Right atrium auricular region (tissue), 2 donors: ENCODE measurements around the gene SLC18A3. TPM values are rescaled to one million over a fixed set of nuclear protein-coding genes. Genes with fewer than 3 reads are reported as not detected.

Source experiments
- DNase-seq: peaks from one replicate; pipeline ENCODE4 v3.0.0-alpha.2; 2019; ENCODE audit warnings: low spot score
- H3K27ac ChIP-seq, 2 donors: fragments of 200-600 bp; sonication (generic); 1 replicate in 1 of 2; 2 replicates in 1 of 2; pipeline ENCODE4 v1.5.1; 2016 to 2019
- H3K27me3 ChIP-seq, 2 donors: fragments of 200-600 bp; sonication (generic); one replicate each; pipeline versions ENCODE4 v1.5.1 to v1.6.0; 2017 to 2019
- H3K36me3 ChIP-seq: fragments of 200-600 bp; sonication (generic); one replicate; pipeline ENCODE4 v1.5.1; 2016
- H3K4me1 ChIP-seq, 2 donors: fragments of 200-600 bp; sonication (generic); one replicate each; pipeline versions ENCODE4 v1.5.1 to v1.6.0; 2017 to 2019
- H3K4me3 ChIP-seq, 2 donors: fragments of 200-600 bp; sonication (generic); 1 replicate in 1 of 2; 2 replicates in 1 of 2; pipeline ENCODE4 v1.5.1; 2017 to 2019; ENCODE audit warnings: mild to moderate bottlenecking in 1 of 2, moderate library complexity in 1 of 2
- H3K9me3 ChIP-seq, 2 donors: fragments of 200-600 bp; sonication (generic); one replicate each; pipeline ENCODE4 v1.5.1; 2019
- total RNA-seq, 2 donors: library from RNA; depleted of rRNA; stranded (reverse); fragments of >200 nt; gene quantifications; one replicate each; pipeline ENCODE4 v1.1.0, GENCODE V29; 2016
- TF ChIP-seq, protein P1 (sequence below), 2 donors: fragments of 200-600 bp; sonication (generic); IDR thresholded peaks; one replicate each; pipeline ENCODE4 v1.5.1; 2019; ENCODE audit warnings: antibody characterized with exemption in 2 of 2

The SLC18A3 gene
- total RNA-seq, result not detected

DNA sequence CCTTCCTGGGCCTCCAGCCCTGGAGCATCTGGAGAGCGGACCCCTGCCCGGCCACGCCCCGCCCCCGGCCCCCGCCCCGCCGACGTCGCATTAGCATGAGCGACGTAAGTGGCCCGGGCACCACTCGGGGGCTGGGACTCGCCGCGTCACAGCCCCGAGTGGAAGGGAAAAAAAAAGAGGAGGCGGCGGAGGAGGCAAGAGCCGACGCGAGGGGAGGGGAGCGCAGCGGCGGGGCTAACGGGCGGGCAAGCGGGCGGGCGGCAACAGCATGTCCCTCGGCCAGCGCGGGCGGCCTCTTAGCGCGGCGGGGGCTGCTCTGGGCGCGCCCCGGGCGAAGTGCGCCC lies at the start of gene SLC18A3:
TSS of gene SLC18A3 (plus strand) at position 197 of the 344 bp plus-strand sequence. CDS start 431 bp downstream, outside the sequence.
- H3K27me3 ChIP-seq, result peaks cover 28 to 56% of the 10 kb centered on the region in 2 donors
- DNase-seq, result no peak
- TF ChIP-seq, protein P1, sequence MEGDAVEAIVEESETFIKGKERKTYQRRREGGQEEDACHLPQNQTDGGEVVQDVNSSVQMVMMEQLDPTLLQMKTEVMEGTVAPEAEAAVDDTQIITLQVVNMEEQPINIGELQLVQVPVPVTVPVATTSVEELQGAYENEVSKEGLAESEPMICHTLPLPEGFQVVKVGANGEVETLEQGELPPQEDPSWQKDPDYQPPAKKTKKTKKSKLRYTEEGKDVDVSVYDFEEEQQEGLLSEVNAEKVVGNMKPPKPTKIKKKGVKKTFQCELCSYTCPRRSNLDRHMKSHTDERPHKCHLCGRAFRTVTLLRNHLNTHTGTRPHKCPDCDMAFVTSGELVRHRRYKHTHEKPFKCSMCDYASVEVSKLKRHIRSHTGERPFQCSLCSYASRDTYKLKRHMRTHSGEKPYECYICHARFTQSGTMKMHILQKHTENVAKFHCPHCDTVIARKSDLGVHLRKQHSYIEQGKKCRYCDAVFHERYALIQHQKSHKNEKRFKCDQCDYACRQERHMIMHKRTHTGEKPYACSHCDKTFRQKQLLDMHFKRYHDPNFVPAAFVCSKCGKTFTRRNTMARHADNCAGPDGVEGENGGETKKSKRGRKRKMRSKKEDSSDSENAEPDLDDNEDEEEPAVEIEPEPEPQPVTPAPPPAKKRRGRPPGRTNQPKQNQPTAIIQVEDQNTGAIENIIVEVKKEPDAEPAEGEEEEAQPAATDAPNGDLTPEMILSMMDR (IDR thresholded peaks at IDR 0.05), result no peak
- no peaks in the 10 kb centered on the region for H3K9me3 ChIP-seq
- no peaks in the 10 kb centered on the region for H3K36me3 ChIP-seq
- no peak within 1 kb of the TSS for H3K27ac ChIP-seq
- peaks cover 0 to 37% of the 10 kb centered on the region in 2 donors for H3K4me1 ChIP-seq
- peak within 1 kb of the TSS in 1 of 2 donors; percentile 20 for H3K4me3 ChIP-seq

DNA sequence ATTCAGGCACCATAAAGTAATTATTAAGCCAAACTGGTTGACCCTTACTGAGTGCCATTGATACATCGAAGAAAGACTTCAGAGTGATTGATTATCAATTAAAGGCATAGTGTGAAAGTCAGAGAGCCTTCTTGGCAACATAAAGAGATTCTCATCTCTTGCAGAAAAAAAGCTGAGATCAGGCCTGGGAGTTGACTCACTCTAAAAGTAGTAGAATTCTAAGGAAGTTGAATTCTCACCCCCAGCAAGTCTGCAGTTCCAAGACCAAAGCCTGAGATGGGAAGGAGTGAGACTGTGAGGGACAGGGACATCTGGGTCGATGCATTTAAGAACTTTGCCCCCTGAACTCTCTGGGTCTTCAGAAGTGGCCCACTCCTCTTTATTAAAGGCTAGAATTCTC lies 49.6 kb upstream of the SLC18A3 start:
- no peaks in the 10 kb centered on the region for H3K4me1 ChIP-seq
- H3K4me3 ChIP-seq, result no peak overlapping the region
- H3K36me3 ChIP-seq, result no peaks in the 10 kb centered on the region
- no peaks in the 10 kb centered on the region for H3K27me3 ChIP-seq
- no peak for DNase-seq
- TF ChIP-seq, protein P1 (IDR thresholded peaks at IDR 0.05), result no peak
- H3K27ac ChIP-seq, result no peak overlapping the region
- peaks cover 0 to 12% of the 10 kb centered on the region in 2 donors for H3K9me3 ChIP-seq

DNA sequence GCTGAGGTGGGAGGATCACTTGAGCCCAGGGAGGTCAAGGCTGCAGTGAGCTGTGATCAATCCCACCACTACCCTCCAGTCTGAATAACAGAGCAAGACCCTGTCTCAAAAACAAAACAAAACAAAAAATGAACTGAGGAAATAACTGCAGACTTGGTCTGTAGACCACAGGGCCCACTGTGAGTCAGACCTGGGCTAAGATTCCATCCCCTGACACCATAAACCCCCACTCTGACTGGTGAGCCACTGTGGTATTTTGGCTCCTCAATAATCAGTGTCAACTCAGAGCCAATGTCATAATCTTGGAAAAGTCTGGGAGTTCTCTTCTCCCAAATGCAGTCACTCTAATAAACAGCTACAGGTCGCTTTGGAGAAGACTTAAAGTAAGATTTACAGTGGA lies 47.2 kb upstream of the SLC18A3 start:
- Histone ChIP-seq H3K27ac (no peak overlapping the region), H3K9me3 (no peaks in the 10 kb centered on the region), H3K36me3 (no peaks in the 10 kb centered on the region), H3K4me1 (no peaks in the 10 kb centered on the region), H3K27me3 (no peaks in the 10 kb centered on the region), H3K4me3 (no peak overlapping the region)
- DNase-seq, result no peak
- TF ChIP-seq, protein P1 (IDR thresholded peaks at IDR 0.05), result no peak

DNA sequence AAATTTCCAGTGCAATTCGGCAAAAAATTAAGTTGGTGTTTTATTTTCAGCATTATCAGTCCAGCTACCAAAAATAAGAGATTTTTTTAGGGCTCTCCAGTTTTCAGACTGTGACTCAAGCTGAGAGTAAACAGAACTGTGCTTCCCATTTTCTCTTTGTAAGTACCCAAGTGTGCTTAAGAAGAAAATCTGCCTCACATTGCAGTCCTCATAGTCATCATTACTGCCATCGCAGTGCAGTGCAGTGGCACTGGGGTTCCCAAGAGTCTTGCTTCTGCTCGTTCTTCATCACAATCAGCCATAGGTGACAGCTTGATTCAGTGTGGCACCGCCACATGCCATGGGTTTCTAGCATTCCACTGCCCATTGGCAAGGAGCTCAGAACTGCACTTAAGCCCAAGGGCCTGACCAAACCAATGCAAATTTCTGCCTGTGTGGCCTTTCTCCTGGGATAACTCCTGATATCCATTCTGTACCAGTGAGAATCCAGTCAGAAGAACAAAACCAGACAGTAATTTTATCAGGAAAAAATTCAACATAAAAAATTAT lies 45.6 kb upstream of the SLC18A3 start:
- Histone ChIP-seq H3K4me3 (no peak overlapping the region), H3K9me3 (peaks cover 0 to 5% of the 10 kb centered on the region in 2 donors), H3K27ac (no peak overlapping the region), H3K4me1 (no peaks in the 10 kb centered on the region), H3K27me3 (no peaks in the 10 kb centered on the region), H3K36me3 (no peaks in the 10 kb centered on the region)
- TF ChIP-seq, protein P1 (IDR thresholded peaks at IDR 0.05), result no peak
- no peak for DNase-seq

DNA sequence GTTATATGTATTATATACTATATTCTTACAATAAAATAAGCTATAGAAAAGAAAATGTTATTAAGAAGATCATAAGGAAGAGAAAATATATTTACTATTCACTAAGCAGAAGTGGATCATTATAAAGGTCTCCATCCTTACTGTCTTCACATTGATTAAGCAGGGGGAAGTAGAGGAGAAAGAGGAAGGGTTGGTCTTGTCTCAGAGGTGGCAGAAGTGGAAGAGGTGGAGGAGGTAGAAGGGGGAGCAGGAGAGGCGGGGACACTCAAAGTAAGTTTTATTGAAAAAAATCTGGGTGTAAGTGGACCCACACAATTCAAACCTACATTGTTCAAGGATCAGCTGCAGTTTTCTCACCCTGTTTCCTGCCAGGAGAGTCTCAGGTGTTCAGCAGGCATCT lies 42.3 kb upstream of the SLC18A3 start:
- no peak for DNase-seq
- Histone ChIP-seq H3K4me1 (no peaks in the 10 kb centered on the region), H3K4me3 (no peak overlapping the region), H3K36me3 (no peaks in the 10 kb centered on the region), H3K27ac (no peak overlapping the region), H3K27me3 (no peaks in the 10 kb centered on the region), H3K9me3 (peaks cover 0 to 7% of the 10 kb centered on the region in 2 donors)
- TF ChIP-seq, protein P1 (IDR thresholded peaks at IDR 0.05), result no peak

DNA sequence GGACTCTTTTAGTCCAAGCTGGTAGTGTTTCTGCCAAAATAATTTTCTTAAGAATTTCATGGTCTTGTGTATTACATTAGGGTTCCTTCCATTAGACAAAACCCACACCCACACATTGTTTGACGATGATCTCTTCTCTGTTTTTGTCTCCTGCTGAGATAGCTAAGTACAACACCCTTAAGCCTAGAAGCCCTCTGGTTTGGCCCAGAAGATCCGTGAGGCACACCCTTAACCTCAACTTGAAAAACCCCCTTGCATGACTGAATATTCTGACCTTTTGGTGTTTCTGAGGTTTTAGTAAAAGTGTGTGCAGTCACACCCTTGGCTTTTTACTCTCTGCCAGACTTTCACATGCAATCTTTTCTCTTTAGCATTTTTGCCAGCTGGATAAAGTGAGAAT lies 41.9 kb upstream of the SLC18A3 start:
- Histone ChIP-seq H3K4me3 (no peak overlapping the region), H3K27me3 (no peaks in the 10 kb centered on the region), H3K36me3 (no peaks in the 10 kb centered on the region), H3K27ac (peak overlapping the region in 1 of 2 donors; percentile 11), H3K4me1 (no peaks in the 10 kb centered on the region), H3K9me3 (peaks cover 0 to 7% of the 10 kb centered on the region in 2 donors)
- TF ChIP-seq, protein P1 (IDR thresholded peaks at IDR 0.05), result no peak
- no peak for DNase-seq
